Measurements from ENCODE around the gene RCCD1. TPM values are rescaled to one million over a fixed set of nuclear protein-coding genes. Genes with fewer than 3 reads are reported as not detected.

Gene RCCD1
- total RNA-seq, 2 experiments from 2014 or later: 31.3 to 32.8 TPM

GRCh38 chr15:90960298-90961091 lies 5.8 kb downstream of the RCCD1 start:
- Mint-ChIP-seq H3K4me3 (no peak overlapping the region), H3K27me3 (no peaks in the 10 kb centered on the region), H3K4me1 (peaks cover 20% of the 10 kb centered on the region), H3K36me3 (ENCODE audit: low read depth) (peaks cover 61% of the 10 kb centered on the region), H3K27ac (no peak overlapping the region), H3K9me3 (no peaks in the 10 kb centered on the region)
- no peak for DNase-seq
- CTCF ChIA-PET: interaction anchor here (1.2 to 12.0 kb wide), 5 partner anchors 27 to 311 kb away, joined by 3 to 167 read pairs (median 4); partner anchors contain the start of genes HDDC3 and UNC45A
- POLR2A ChIA-PET: interaction anchor here (1.4 to 10.6 kb wide), 4 partner anchors 9 to 34 kb away, joined by 3 to 198 read pairs (median 44); partner anchors contain the start of genes HDDC3, PRC1 and UNC45A

GRCh38 chr15:90962021-90962420 lies 7.3 kb downstream of the RCCD1 start:
- H3K4me3 Mint-ChIP-seq: no peak overlapping the region
- H3K27ac Mint-ChIP-seq: no peak overlapping the region

GRCh38 chr15:90966262-90966661 lies 11.6 kb downstream of the RCCD1 start:
- DNase-seq: no peak
- POLR2A ChIA-PET: interaction anchor here (1.3 to 4.5 kb wide), 3 partner anchors 12 to 20 kb away, joined by 4 to 19 read pairs (median 8); no protein-coding TSS in a partner anchor
- H3K27ac Mint-ChIP-seq: no peak overlapping the region
- no peaks in the 10 kb centered on the region for H3K9me3 Mint-ChIP-seq
- no peak overlapping the region for H3K4me3 Mint-ChIP-seq
- H3K36me3 Mint-ChIP-seq (ENCODE audit: low read depth): peaks cover 87% of the 10 kb centered on the region
- no peaks in the 10 kb centered on the region for H3K27me3 Mint-ChIP-seq
- no peaks in the 10 kb centered on the region for H3K4me1 Mint-ChIP-seq
- CTCF ChIA-PET: interaction anchor here (0.6 to 1.7 kb wide), 3 partner anchors 9 to 151 kb away, joined by 3 to 16 read pairs (median 5); no protein-coding TSS in a partner anchor

More at GRCh38 chr15:90962021-90962420, 7.3 kb downstream of the RCCD1 start:
- DNase-seq: no peak
- ChIA-PET CTCF (interaction anchor here (1.2 to 12.0 kb wide), 2 partner anchors 29 to 310 kb away, joined by 4 to 167 read pairs; partner anchors contain the start of genes HDDC3 and UNC45A), POLR2A (interaction anchor here (10.1 to 10.6 kb wide), 2 partner anchors 19 to 28 kb away, joined by 83 to 198 read pairs; partner anchors contain the start of genes HDDC3 and UNC45A)
- Mint-ChIP-seq H3K9me3 (no peaks in the 10 kb centered on the region), H3K36me3 (ENCODE audit: low read depth) (peaks cover 73% of the 10 kb centered on the region), H3K4me1 (peaks cover 11% of the 10 kb centered on the region), H3K27me3 (no peaks in the 10 kb centered on the region)

- no peak for DNase-seq
- Mint-ChIP-seq H3K27ac (no peak overlapping the region), H3K27me3 (no peaks in the 10 kb centered on the region), H3K9me3 (no peaks in the 10 kb centered on the region), H3K4me1 (no peaks in the 10 kb centered on the region), H3K36me3 (ENCODE audit: low read depth) (peaks cover 78% of the 10 kb centered on the region), H3K4me3 (no peak overlapping the region)
- POLR2A ChIA-PET: interaction anchor here (1.0 to 4.5 kb wide), 4 partner anchors 11 to 19 kb away, joined by 3 to 19 read pairs (median 6); no protein-coding TSS in a partner anchor
- CTCF ChIA-PET: interaction anchor here (1.7 kb wide), 1 partner anchor 10 kb away, joined by 16 read pairs; no protein-coding TSS in a partner anchor
These were observed 12.5 kb downstream of the RCCD1 start for GRCh38 chr15:90967206-90967605.

GRCh38 chr15:90968434-90968833 lies 13.8 kb downstream of the RCCD1 start:
- Mint-ChIP-seq H3K4me1 (no peaks in the 10 kb centered on the region), H3K4me3 (no peak overlapping the region), H3K36me3 (ENCODE audit: low read depth) (peaks cover 77% of the 10 kb centered on the region), H3K27me3 (no peaks in the 10 kb centered on the region), H3K9me3 (no peaks in the 10 kb centered on the region), H3K27ac (no peak overlapping the region)
- DNase-seq: no peak
- ChIA-PET CTCF (interaction anchor here (1.0 to 3.9 kb wide), 2 partner anchors 12 to 81 kb away, joined by 4 to 26 read pairs; no protein-coding TSS in a partner anchor), POLR2A (interaction anchor here (1.1 to 4.5 kb wide), 2 partner anchors 10 kb away, joined by 7 to 19 read pairs; no protein-coding TSS in a partner anchor)

GRCh38 chr15:90970274-90970673 lies 15.6 kb downstream of the RCCD1 start:
- DNase-seq: no peak
- Mint-ChIP-seq H3K27me3 (no peaks in the 10 kb centered on the region), H3K9me3 (no peaks in the 10 kb centered on the region), H3K27ac (no peak overlapping the region), H3K4me1 (no peaks in the 10 kb centered on the region), H3K4me3 (no peak overlapping the region), H3K36me3 (ENCODE audit: low read depth) (peaks cover 81% of the 10 kb centered on the region)
- ChIA-PET CTCF (interaction anchor here (3.9 kb wide), 1 partner anchor 14 kb away, joined by 26 read pairs; no protein-coding TSS in a partner anchor), POLR2A (interaction anchor here (1.1 to 4.5 kb wide), 6 partner anchors 8 to 16 kb away, joined by 3 to 19 read pairs (median 4); partner anchors contain the start of gene RCCD1)

- POLR2A ChIA-PET: no interaction called here
These were observed 17.4 kb downstream of the RCCD1 start for GRCh38 chr15:90972133-90972532.

GRCh38 chr15:90974216-90974615 lies 19.5 kb downstream of the RCCD1 start:
- Mint-ChIP-seq H3K27ac (no peak overlapping the region), H3K36me3 (ENCODE audit: low read depth) (peaks cover 79% of the 10 kb centered on the region), H3K4me1 (no peaks in the 10 kb centered on the region), H3K9me3 (no peaks in the 10 kb centered on the region), H3K4me3 (no peak overlapping the region), H3K27me3 (no peaks in the 10 kb centered on the region)
- POLR2A ChIA-PET: no interaction called here
- DNase-seq: no peak
- CTCF ChIA-PET: interaction anchor here (1.4 kb wide), 1 partner anchor 59 kb away, joined by 3 read pairs; no protein-coding TSS in a partner anchor

More at GRCh38 chr15:90972133-90972532, 17.4 kb downstream of the RCCD1 start:
- H3K4me1 Mint-ChIP-seq: no peaks in the 10 kb centered on the region
- no peaks in the 10 kb centered on the region for H3K27me3 Mint-ChIP-seq
- H3K9me3 Mint-ChIP-seq: no peaks in the 10 kb centered on the region
- CTCF ChIA-PET: interaction anchor here (0.7 to 1.2 kb wide), 2 partner anchors 37 to 61 kb away, joined by 4 read pairs; no protein-coding TSS in a partner anchor
- no peak overlapping the region for H3K4me3 Mint-ChIP-seq
- H3K36me3 Mint-ChIP-seq (ENCODE audit: low read depth): peaks cover 80% of the 10 kb centered on the region
- H3K27ac Mint-ChIP-seq: no peak overlapping the region
- no peak for DNase-seq

GRCh38 chr15:90979582-90979981 lies 24.9 kb downstream of the RCCD1 start:
- Mint-ChIP-seq H3K27ac (peak overlapping the region; percentile 35), H3K27me3 (no peaks in the 10 kb centered on the region), H3K4me1 (peaks cover 27% of the 10 kb centered on the region), H3K9me3 (no peaks in the 10 kb centered on the region), H3K36me3 (ENCODE audit: low read depth) (peaks cover 92% of the 10 kb centered on the region), H3K4me3 (no peak overlapping the region)
- POLR2A ChIA-PET: interaction anchor here (0.8 to 11.0 kb wide), 5 partner anchors 9 to 21 kb away, joined by 3 to 83 read pairs (median 4); partner anchors contain the start of gene RCCD1
- CTCF ChIA-PET: interaction anchor here (1.3 to 2.1 kb wide), 3 partner anchors 8 to 25 kb away, joined by 3 to 6 read pairs (median 4); partner anchors contain the start of gene RCCD1
- no peak for DNase-seq

DNA sequence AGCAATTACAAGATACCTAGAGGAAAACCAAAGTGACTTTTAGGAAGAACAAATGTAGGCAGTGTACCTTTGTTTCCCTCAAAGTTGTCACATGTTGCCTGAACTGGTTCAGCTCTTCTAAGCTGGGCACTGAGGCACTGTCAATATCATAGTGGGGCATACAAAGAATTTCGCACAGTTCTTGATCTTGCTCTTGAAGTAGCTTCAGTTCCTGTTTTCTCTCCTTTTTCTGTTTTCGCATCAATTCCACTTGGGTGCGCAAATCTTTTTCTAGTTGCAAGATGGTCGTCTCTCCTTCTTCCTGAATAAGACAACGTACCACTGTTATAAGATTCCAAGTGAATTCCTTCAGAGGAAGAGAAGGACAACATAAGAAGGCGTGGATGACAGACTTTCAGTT lies 27.0 kb downstream of the RCCD1 start:
- peaks cover 86% of the 10 kb centered on the region for H3K36me3 Mint-ChIP-seq (ENCODE audit: low read depth)
- no peaks in the 10 kb centered on the region for H3K27me3 Mint-ChIP-seq
- no peak overlapping the region for H3K4me3 Mint-ChIP-seq
- H3K9me3 Mint-ChIP-seq: no peaks in the 10 kb centered on the region
- ChIA-PET CTCF (interaction anchor here (1.0 to 2.1 kb wide), 3 partner anchors 23 to 27 kb away, joined by 4 to 5 read pairs (median 4); partner anchors contain the start of gene RCCD1), POLR2A (interaction anchor here (0.9 to 11.0 kb wide), 5 partner anchors 11 to 50 kb away, joined by 3 to 83 read pairs (median 4); partner anchors contain the start of genes RCCD1 and UNC45A)
- H3K27ac Mint-ChIP-seq: peak overlapping the region; percentile 75
- peaks cover 37% of the 10 kb centered on the region for H3K4me1 Mint-ChIP-seq
- DNase-seq: no peak

DNA sequence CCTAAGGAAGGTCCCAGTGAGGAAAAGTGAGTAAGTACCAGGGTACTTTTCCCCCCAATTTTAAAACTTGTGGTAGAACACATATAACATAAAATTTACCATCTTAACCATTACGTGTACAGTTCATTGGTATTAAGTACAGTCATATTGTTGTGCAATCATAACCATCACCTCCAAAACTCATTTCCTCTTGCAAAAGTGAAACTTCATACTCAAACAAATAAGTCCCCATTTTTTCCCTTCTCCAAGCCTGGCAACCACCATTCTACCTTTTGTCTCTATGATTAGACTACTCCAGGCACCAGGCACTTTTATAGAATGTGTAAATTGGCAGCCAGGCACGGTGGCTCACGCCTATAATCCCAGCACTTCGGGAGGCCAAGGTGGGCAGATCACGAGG lies 27.5 kb downstream of the RCCD1 start:
- no peaks in the 10 kb centered on the region for H3K9me3 Mint-ChIP-seq
- CTCF ChIA-PET: interaction anchor here (1.0 kb wide), 1 partner anchor 24 kb away, joined by 5 read pairs; no protein-coding TSS in a partner anchor
- no peaks in the 10 kb centered on the region for H3K27me3 Mint-ChIP-seq
- peak overlapping the region; percentile 75 for H3K27ac Mint-ChIP-seq
- H3K4me1 Mint-ChIP-seq: peaks cover 39% of the 10 kb centered on the region
- DNase-seq: no peak
- peaks cover 84% of the 10 kb centered on the region for H3K36me3 Mint-ChIP-seq (ENCODE audit: low read depth)
- POLR2A ChIA-PET: interaction anchor here (1.4 to 11.0 kb wide), 4 partner anchors 11 to 51 kb away, joined by 3 to 83 read pairs (median 7); partner anchors contain the start of genes RCCD1 and UNC45A
- H3K4me3 Mint-ChIP-seq: no peak overlapping the region

- Mint-ChIP-seq H3K36me3 (ENCODE audit: low read depth) (peaks cover 56% of the 10 kb centered on the region), H3K27ac (peak overlapping the region; percentile 61), H3K4me1 (peaks cover 69% of the 10 kb centered on the region), H3K27me3 (no peaks in the 10 kb centered on the region), H3K4me3 (no peak overlapping the region), H3K9me3 (no peaks in the 10 kb centered on the region)
- ChIA-PET CTCF (interaction anchor here (0.9 to 2.5 kb wide), 6 partner anchors 8 to 63 kb away, joined by 3 to 16 read pairs (median 6); partner anchors contain the start of gene HDDC3), POLR2A (interaction anchor here (0.8 to 11.0 kb wide), 5 partner anchors 20 to 285 kb away, joined by 3 to 83 read pairs (median 7); partner anchors contain the start of genes RCCD1 and UNC45A)
- no peak for DNase-seq
These were observed 32.3 kb downstream of the RCCD1 start for GRCh38 chr15:90986790-90987507.

Data from activated CD4-positive, alpha-beta memory T cell treated with anti-CD3 and anti-CD28 coated beads, Interleukin-2, amount 10 ng/mL, durations not matched to agents 7 days and 5 days (primary cell).